Fibroblast of skin of back (primary cell): ENCODE measurements around the gene OR4F15. TPM values are rescaled to one million over a fixed set of nuclear protein-coding genes. Genes with fewer than 3 reads are reported as not detected.
"Not testable (repeated sequence)": the region's sequence is repeated elsewhere in the genome, so short reads cannot be mapped to it uniquely, and the experiment has no call there.

Experiments used
- DNase-seq: peaks from one replicate; pipeline ENCODE4 v3.0.0-alpha.2; 2013
- polyA plus RNA-seq, 2 experiments: library from polyadenylated mRNA; unstranded; fragments of 120-200 nt; gene quantifications; one replicate each; pipeline ENCODE4 v1.2.1, GENCODE V29; 2013; ENCODE audit not compliant: insufficient read length in 2 of 2

OR4F15 gene
- not detected for polyA plus RNA-seq (2013, experiment 1 of 2; ENCODE audit: insufficient read length)
- not detected for polyA plus RNA-seq (2013, experiment 2 of 2; ENCODE audit: insufficient read length)

- DNase-seq: no peak
Measured at GRCh38 chr15:101811902-101812301, at the start of gene OR4F15. TSS of gene OR4F15 (plus strand) at chr15:101812202. CDS start at chr15:101818187, 5,985 bp downstream.

- DNase-seq: not testable (repeated sequence)
Measured at GRCh38 chr15:101764669-101765339, 47.2 kb upstream of the OR4F15 start.

- not testable (repeated sequence) for DNase-seq
Measured at GRCh38 chr15:101765340-101765671, 46.7 kb upstream of the OR4F15 start.

- DNase-seq: no peak
Measured at GRCh38 chr15:101765772-101766456, 46.1 kb upstream of the OR4F15 start.

GRCh38 chr15:101767083-101767640 is 44.8 kb upstream of the OR4F15 start:
- DNase-seq: not testable (repeated sequence)

GRCh38 chr15:101772921-101773320 is 39.1 kb upstream of the OR4F15 start:
- no peak for DNase-seq

GRCh38 chr15:101773496-101774100 is 38.4 kb upstream of the OR4F15 start:
- DNase-seq: no peak

- no peak for DNase-seq
Measured at GRCh38 chr15:101775136-101775535, 36.9 kb upstream of the OR4F15 start.

GRCh38 chr15:101778576-101778975 is 33.4 kb upstream of the OR4F15 start:
- DNase-seq: not testable (repeated sequence)

- peak; percentile 5 for DNase-seq
Measured at GRCh38 chr15:101780225-101780624, 31.8 kb upstream of the OR4F15 start.

GRCh38 chr15:101781928-101782327 is 30.1 kb upstream of the OR4F15 start:
- no peak for DNase-seq

GRCh38 chr15:101784644-101785043 is 27.4 kb upstream of the OR4F15 start:
- no peak for DNase-seq

- DNase-seq: not testable (repeated sequence)
Measured at GRCh38 chr15:101786422-101786821, 25.6 kb upstream of the OR4F15 start.

GRCh38 chr15:101788001-101788400 is 24.0 kb upstream of the OR4F15 start:
- not testable (repeated sequence) for DNase-seq

GRCh38 chr15:101788503-101789269 is 23.3 kb upstream of the OR4F15 start:
- not testable (repeated sequence) for DNase-seq

GRCh38 chr15:101790748-101791147 is 21.3 kb upstream of the OR4F15 start:
- not testable (repeated sequence) for DNase-seq

- DNase-seq: not testable (repeated sequence)
Measured at GRCh38 chr15:101793981-101794380, 18.0 kb upstream of the OR4F15 start.

GRCh38 chr15:101795455-101795854 is 16.5 kb upstream of the OR4F15 start:
- peak; percentile 82 for DNase-seq

- no peak for DNase-seq
Measured at GRCh38 chr15:101799665-101800064, 12.3 kb upstream of the OR4F15 start.

- DNase-seq: no peak
Measured at GRCh38 chr15:101801048-101801447, 11.0 kb upstream of the OR4F15 start.

- DNase-seq: no peak
Measured at GRCh38 chr15:101803209-101803608, 8.8 kb upstream of the OR4F15 start, which contains the start of gene OR4F6. TSS of gene OR4F6 (plus strand) at chr15:101803509. CDS start at chr15:101805720, 2,211 bp downstream.

- DNase-seq: no peak
Measured at GRCh38 chr15:101803676-101804075, 8.3 kb upstream of the OR4F15 start.
